Psoas muscle (tissue), 8 donors: Measurements from ENCODE around the gene RNF41. TPM values are rescaled to one million over a fixed set of nuclear protein-coding genes. Genes with fewer than 3 reads are reported as not detected.

ENCODE experiments used
- ATAC-seq, 4 donors: fragments of 200-7000 bp; cut with Tn5 transposase; one replicate each; pipeline ENCODE4 v1.9.1; 2020; ENCODE audit warnings: moderate library complexity in 3 of 4, mild to moderate bottlenecking in 2 of 4
- DNase-seq, 2 donors: peaks; one replicate each; pipeline ENCODE4 v3.0.0-alpha.2; 2020
- H3K27ac ChIP-seq: fragments of 200-600 bp; one replicate; pipeline ENCODE4 v1.8.0; 2022
- H3K27me3 ChIP-seq, 3 donors: fragments of 200-600 bp in 1 of 3; one replicate each; pipeline versions ENCODE4 v1.6.1 to v1.8.0; 2013 to 2022; ENCODE audit warnings: low read length in 2 of 3, mild to moderate bottlenecking in 2 of 3, moderate library complexity in 1 of 3; ENCODE audit not compliant: insufficient read depth in 3 of 3
- H3K36me3 ChIP-seq, 2 donors: fragments of 200-600 bp in 1 of 2; one replicate each; pipeline versions ENCODE4 v1.6.1 to v1.8.0; 2013 to 2022; ENCODE audit warnings: low read depth in 1 of 2, mild to moderate bottlenecking in 1 of 2, moderate library complexity in 1 of 2; ENCODE audit not compliant: insufficient read depth in 1 of 2
- H3K4me1 ChIP-seq: fragments of 200-600 bp; one replicate; pipeline ENCODE4 v1.8.0; 2022
- H3K4me3 ChIP-seq: fragments of 200-600 bp; one replicate; pipeline ENCODE4 v1.8.0; 2022; ENCODE audit warnings: mild to moderate bottlenecking
- H3K9me3 ChIP-seq: fragments of 200-600 bp; one replicate; pipeline ENCODE4 v1.8.0; 2022
- WGBS, 3 donors: extraction: QIAGEN DNeasy Blood & Tissue Kit; methylation state at CpG; one replicate each; pipeline versions ENCODE4 v1.1.6 to v1.1.7; 2013; 5-methylcytosine and 5-hydroxymethylcytosine counted together
- intact Hi-C, 2 donors: fragments of 100-400 bp; cut with DNase I; formaldehyde crosslinking; loops; one replicate each; pipeline versions ENCODE4 v1.11.0 to v1.14.2; 2022
- polyA plus RNA-seq, 3 donors: library from polyadenylated mRNA; stranded (reverse); fragments of 200-250 nt; gene quantifications; one replicate each; pipeline ENCODE4 v1.2.3, GENCODE V29; 2013
- total RNA-seq, 4 donors: library from RNA; stranded (reverse); fragmentation: NEBNext Ultra II Directional in 2 of 4; extraction: Animal tissue kit (Norgen Biotek cat#: 25700) in 2 of 4; gene quantifications; one replicate each; pipeline versions ENCODE4 v1.2.1 to v1.2.4, GENCODE V29; 2021 to 2023
- TF ChIP-seq, protein P1 (sequence below): fragments of 200-600 bp; IDR thresholded peaks from one replicate; pipeline ENCODE4 v1.8.0; 2022; ENCODE audit warnings: antibody characterized with exemption
- donor health status: healthy with polysubstance abuse.
- donor health status: DM: no; HTN: no; CAD: no; lungs with moderate emphysema.
- donor health status: Bipolar disorder and iron deficiency.
- donor health status: healthy.
- donor health status: DM: yes; HTN: yes; CAD: no.
- donor health status: DM: no; HTN: no; CAD: no.
- donor health status: DM: no; HTN: no; CAD: no.
- donor health status: DM: yes; HTN: yes; CAD: no.

The RNF41 gene
- total and polyA plus RNA-seq, 7 donors: 21.9 to 54.9 (median 28.1) TPM

DNA sequence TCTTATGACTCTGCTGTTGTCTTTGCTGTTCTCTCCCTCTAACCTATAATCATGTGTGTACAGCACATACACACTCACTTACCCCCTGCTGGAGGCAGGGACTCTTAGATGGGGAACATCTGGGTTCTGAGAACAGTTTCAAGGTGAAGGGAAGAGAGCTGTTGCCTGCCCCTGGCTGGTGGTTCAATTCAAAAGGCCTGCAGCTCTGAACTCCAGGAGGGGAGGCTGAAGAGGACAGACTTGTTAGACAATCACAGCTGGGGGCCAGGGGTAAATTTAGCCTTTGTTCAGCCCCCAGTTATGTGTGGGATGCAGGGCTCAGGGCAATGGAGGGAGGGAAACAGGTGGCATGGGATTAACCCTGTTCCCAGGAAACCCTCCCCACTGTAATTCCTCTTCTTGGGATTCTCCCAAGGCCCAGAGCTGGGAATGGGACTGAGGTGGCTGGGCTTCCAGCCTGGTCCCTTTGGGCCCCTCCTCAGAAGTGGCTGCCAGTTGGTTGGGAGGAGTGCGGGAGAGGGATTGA lies 67.4 kb downstream of the RNF41 start:
- Histone ChIP-seq H3K27me3 (no peaks in the 10 kb centered on the region), H3K4me3 (peak overlapping the region; percentile 75), H3K36me3 (peaks cover under 1 to 9% of the 10 kb centered on the region in 2 donors), H3K9me3 (no peaks in the 10 kb centered on the region), H3K4me1 (peaks cover 25% of the 10 kb centered on the region), H3K27ac (peak overlapping the region; percentile 90)
- TF ChIP-seq, protein P1, sequence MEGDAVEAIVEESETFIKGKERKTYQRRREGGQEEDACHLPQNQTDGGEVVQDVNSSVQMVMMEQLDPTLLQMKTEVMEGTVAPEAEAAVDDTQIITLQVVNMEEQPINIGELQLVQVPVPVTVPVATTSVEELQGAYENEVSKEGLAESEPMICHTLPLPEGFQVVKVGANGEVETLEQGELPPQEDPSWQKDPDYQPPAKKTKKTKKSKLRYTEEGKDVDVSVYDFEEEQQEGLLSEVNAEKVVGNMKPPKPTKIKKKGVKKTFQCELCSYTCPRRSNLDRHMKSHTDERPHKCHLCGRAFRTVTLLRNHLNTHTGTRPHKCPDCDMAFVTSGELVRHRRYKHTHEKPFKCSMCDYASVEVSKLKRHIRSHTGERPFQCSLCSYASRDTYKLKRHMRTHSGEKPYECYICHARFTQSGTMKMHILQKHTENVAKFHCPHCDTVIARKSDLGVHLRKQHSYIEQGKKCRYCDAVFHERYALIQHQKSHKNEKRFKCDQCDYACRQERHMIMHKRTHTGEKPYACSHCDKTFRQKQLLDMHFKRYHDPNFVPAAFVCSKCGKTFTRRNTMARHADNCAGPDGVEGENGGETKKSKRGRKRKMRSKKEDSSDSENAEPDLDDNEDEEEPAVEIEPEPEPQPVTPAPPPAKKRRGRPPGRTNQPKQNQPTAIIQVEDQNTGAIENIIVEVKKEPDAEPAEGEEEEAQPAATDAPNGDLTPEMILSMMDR: no peak
- ATAC-seq: peak in 1 of 4 donors; percentile 21
- intact Hi-C loops: no loop called here
- no peak for DNase-seq
- WGBS, 3 donors: 45 to 71% (median 69%) methylated on average over 1 of the region's 1 CpG

DNA sequence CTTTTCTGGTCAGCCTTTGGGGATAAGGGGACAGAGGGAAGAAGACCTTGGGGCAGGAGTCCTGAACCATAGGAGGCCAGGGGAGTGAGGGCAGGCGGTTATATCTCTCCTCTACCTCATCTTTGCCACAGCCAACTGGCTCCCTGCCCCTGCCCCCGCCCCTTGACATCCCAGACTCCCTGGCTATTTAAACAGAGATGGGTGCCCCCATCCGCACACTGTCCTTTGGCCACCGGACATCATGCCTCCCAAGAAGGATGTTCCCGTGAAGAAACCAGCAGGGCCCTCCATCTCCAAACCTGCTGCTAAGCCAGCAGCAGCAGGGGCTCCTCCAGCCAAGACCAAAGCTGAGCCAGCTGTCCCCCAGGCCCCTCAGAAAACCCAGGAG lies 68.0 kb downstream of the RNF41 start:
- no peak for DNase-seq
- Histone ChIP-seq H3K4me1 (peaks cover 25% of the 10 kb centered on the region), H3K27me3 (no peaks in the 10 kb centered on the region), H3K9me3 (no peaks in the 10 kb centered on the region), H3K4me3 (peak overlapping the region; percentile 75), H3K36me3 (peaks cover 0 to 12% of the 10 kb centered on the region in 2 donors), H3K27ac (peak overlapping the region; percentile 90)
- TF ChIP-seq, protein P1: no peak
- intact Hi-C loops: loop anchor here in 1 of 2 donors (2.0 kb wide), 1 partner anchor 35 kb away; the partner anchor contains the start of gene SMARCC2
- 46 to 50% (median 50%) methylated on average over 5 of the region's 5 CpGs for WGBS, 3 donors
- no peak for ATAC-seq

DNA sequence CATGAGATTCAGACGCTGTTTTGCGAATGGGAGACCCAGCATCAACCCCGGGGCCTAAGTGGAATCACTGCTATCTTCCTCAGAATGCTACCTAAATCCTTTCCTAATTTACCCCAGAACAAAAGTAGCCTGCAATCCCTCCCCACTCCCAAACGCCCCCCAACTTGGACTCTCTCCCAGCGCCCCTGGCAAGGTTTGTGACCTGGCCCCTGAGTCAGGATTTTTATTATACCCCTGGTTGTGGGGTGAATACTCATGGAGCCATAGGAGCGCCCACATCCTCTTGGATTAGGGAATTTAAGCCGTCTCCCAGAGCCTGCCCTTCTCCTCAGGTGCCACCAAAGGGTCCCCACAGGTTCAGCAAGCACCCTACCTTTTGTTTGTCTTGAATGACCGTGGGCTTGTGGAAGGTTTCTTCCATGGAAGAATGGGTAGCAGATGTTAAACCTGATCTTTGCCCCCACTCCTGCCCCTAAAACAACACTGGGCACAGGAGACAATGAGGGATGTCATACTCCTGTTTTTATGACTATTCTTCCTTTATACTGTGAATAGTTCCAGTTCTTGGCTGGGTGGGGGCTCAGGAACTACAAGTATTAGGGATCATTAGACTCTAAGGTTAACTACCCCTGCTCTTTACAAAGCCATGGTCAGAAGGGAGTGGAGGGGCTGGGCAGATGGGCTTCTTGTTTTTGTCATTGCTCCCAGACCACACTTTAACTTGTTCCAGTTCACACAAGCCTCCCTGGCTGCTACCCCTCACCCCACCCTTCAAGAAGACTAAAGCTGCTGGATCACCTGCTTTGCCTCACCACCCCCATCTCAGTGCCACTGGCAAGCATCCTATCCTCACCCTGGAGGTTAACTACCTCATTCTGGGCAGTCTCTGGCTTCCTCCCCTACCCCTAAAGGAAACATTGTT lies 68.7 kb downstream of the RNF41 start:
- Histone ChIP-seq H3K4me1 (peaks cover 25% of the 10 kb centered on the region), H3K27me3 (no peaks in the 10 kb centered on the region), H3K4me3 (peak overlapping the region; percentile 75), H3K36me3 (peaks cover 0 to 12% of the 10 kb centered on the region in 2 donors), H3K27ac (peak overlapping the region; percentile 90), H3K9me3 (no peaks in the 10 kb centered on the region)
- WGBS, 3 donors: 4 to 11% (median 7%) methylated on average over 8 of the region's 8 CpGs
- ATAC-seq (no peak), DNase-seq (no peak)
- TF ChIP-seq, protein P1: no peak
- intact Hi-C loops: loop anchor here in 1 of 2 donors (2.0 kb wide), 1 partner anchor 36 kb away; the partner anchor contains the start of gene SMARCC2

Other genes starting within 250 kb of the RNF41 start
- gene RAB5B, start 247.8 kb downstream of the RNF41 start, total RNA-seq: 100 to 1,000 TPM in 2 of 4 donors, 10 to 100 TPM in 2; 92.8 to 107 (median 103) TPM
- 10 to 100 TPM; 36.8 to 83.6 (median 52.1) TPM for gene RAB5B, start 247.8 kb downstream of the RNF41 start, polyA plus RNA-seq
- 10 to 100 TPM; 12.1 to 24.6 (median 15.6) TPM for gene SUOX, start 224.6 kb downstream of the RNF41 start, total RNA-seq
- 10 to 100 TPM; 13.8 to 25.5 (median 15.5) TPM for gene SUOX, start 224.6 kb downstream of the RNF41 start, polyA plus RNA-seq
- 1 to 10 TPM; 5.9 to 8.2 (median 8.1) TPM for gene IKZF4, start 200.9 kb downstream of the RNF41 start, total RNA-seq
- 1 to 10 TPM; 1.6 to 5.2 (median 2.3) TPM for gene IKZF4, start 200.9 kb downstream of the RNF41 start, polyA plus RNA-seq
- gene RPS26, start 180.0 kb downstream of the RNF41 start, total RNA-seq: 10 to 100 TPM; 16.6 to 49.8 (median 23.6) TPM
- gene RPS26, start 180.0 kb downstream of the RNF41 start, polyA plus RNA-seq: 1,000 to 10,000 TPM in 1 of 3 donors, 100 to 1,000 TPM in 2; 712 to 1,360 (median 853) TPM
- gene ERBB3, start 141.8 kb downstream of the RNF41 start, total RNA-seq: 1 to 10 TPM in 2 of 4 donors, under 1 TPM in 2; 0.71 to 3.9 (median 1.3) TPM
- under 1 TPM; 0.13 to 0.26 (median 0.26) TPM for gene ERBB3, start 141.8 kb downstream of the RNF41 start, polyA plus RNA-seq
- gene PA2G4, start 117.4 kb downstream of the RNF41 start, total RNA-seq: 100 to 1,000 TPM in 3 of 4 donors, 10 to 100 TPM in 1; 75.3 to 138 (median 112) TPM
- 100 to 1,000 TPM; 115 to 258 (median 157) TPM for gene PA2G4, start 117.4 kb downstream of the RNF41 start, polyA plus RNA-seq
- gene RPL41, start 105.3 kb downstream of the RNF41 start, total RNA-seq: 1,000 to 10,000 TPM; 2,052 to 2,475 (median 2,223) TPM
- 1,000 to 10,000 TPM; 3,632 to 4,096 (median 3,726) TPM for gene RPL41, start 105.3 kb downstream of the RNF41 start, polyA plus RNA-seq
- 10 to 100 TPM in 1 of 4 donors, 1 to 10 TPM in 3; 5.0 to 10.3 (median 6.6) TPM for gene ZC3H10, start 103.7 kb downstream of the RNF41 start, total RNA-seq
- 1 to 10 TPM; 3.5 to 7.8 (median 4.5) TPM for gene ZC3H10, start 103.7 kb downstream of the RNF41 start, polyA plus RNA-seq
- gene ESYT1, start 93.7 kb downstream of the RNF41 start, total RNA-seq: 10 to 100 TPM; 36.7 to 57.4 (median 44.4) TPM
- 10 to 100 TPM; 20.2 to 40.6 (median 21.0) TPM for gene ESYT1, start 93.7 kb downstream of the RNF41 start, polyA plus RNA-seq
- 1,000 to 10,000 TPM in 1 of 4 donors, 100 to 1,000 TPM in 3; 113 to 2,222 (median 606) TPM for gene MYL6B, start 69.3 kb downstream of the RNF41 start, total RNA-seq
- gene MYL6B, start 69.3 kb downstream of the RNF41 start, polyA plus RNA-seq: 100 to 1,000 TPM; 151 to 786 (median 413) TPM
- 100 to 1,000 TPM; 216 to 395 (median 291) TPM for gene MYL6, start 63.6 kb downstream of the RNF41 start, total RNA-seq
- gene MYL6, start 63.6 kb downstream of the RNF41 start, polyA plus RNA-seq: 100 to 1,000 TPM; 384 to 711 (median 489) TPM
- 10 to 100 TPM; 49.8 to 78.7 (median 69.7) TPM for gene SMARCC2, start 32.4 kb downstream of the RNF41 start, total RNA-seq
- 10 to 100 TPM; 16.5 to 46.1 (median 26.5) TPM for gene SMARCC2, start 32.4 kb downstream of the RNF41 start, polyA plus RNA-seq
- 10 to 100 TPM; 27.2 to 32.1 (median 29.8) TPM for gene NABP2, start 2.4 kb upstream of the RNF41 start, total RNA-seq
- 10 to 100 TPM; 27.1 to 65.7 (median 31.0) TPM for gene NABP2, start 2.4 kb upstream of the RNF41 start, polyA plus RNA-seq
- not detected for gene SLC39A5, start 8.1 kb upstream of the RNF41 start, total RNA-seq
- under 1 TPM in 2 of 3 donors, not detected in 1; 0.16 to 0.23 TPM for gene SLC39A5, start 8.1 kb upstream of the RNF41 start, polyA plus RNA-seq
- 10 to 100 TPM; 14.2 to 37.5 (median 21.5) TPM for gene ANKRD52, start 36.5 kb upstream of the RNF41 start, total RNA-seq
- 10 to 100 TPM in 1 of 3 donors, 1 to 10 TPM in 2; 5.7 to 33.6 (median 6.5) TPM for gene ANKRD52, start 36.5 kb upstream of the RNF41 start, polyA plus RNA-seq
- gene COQ10A, start 45.0 kb upstream of the RNF41 start, total RNA-seq: 10 to 100 TPM; 24.3 to 86.6 (median 54.7) TPM
- gene COQ10A, start 45.0 kb upstream of the RNF41 start, polyA plus RNA-seq: 100 to 1,000 TPM in 1 of 3 donors, 10 to 100 TPM in 2; 16.2 to 105 (median 63.5) TPM
- 100 to 1,000 TPM; 317 to 601 (median 394) TPM for gene CS, start 78.4 kb upstream of the RNF41 start, total RNA-seq
- 100 to 1,000 TPM; 194 to 269 (median 216) TPM for gene CS, start 78.4 kb upstream of the RNF41 start, polyA plus RNA-seq
- 10 to 100 TPM; 32.8 to 40.2 (median 33.8) TPM for gene CNPY2, start 94.1 kb upstream of the RNF41 start, total RNA-seq
- gene CNPY2, start 94.1 kb upstream of the RNF41 start, polyA plus RNA-seq: 10 to 100 TPM; 45.4 to 73.5 (median 65.0) TPM
- gene PAN2, start 112.1 kb upstream of the RNF41 start, total RNA-seq: 10 to 100 TPM; 22.1 to 37.5 (median 28.7) TPM
- gene PAN2, start 112.1 kb upstream of the RNF41 start, polyA plus RNA-seq: 10 to 100 TPM; 17.3 to 28.7 (median 17.4) TPM
- under 1 TPM in 1 of 4 donors, not detected in 3; 0.32 TPM for gene IL23A, start 117.0 kb upstream of the RNF41 start, total RNA-seq
- gene IL23A, start 117.0 kb upstream of the RNF41 start, polyA plus RNA-seq: under 1 TPM in 2 of 3 donors, not detected in 1; 0.57 to 0.68 TPM
- gene STAT2, start 138.2 kb upstream of the RNF41 start, total RNA-seq: 10 to 100 TPM; 25.9 to 34.6 (median 30.9) TPM
- gene STAT2, start 138.2 kb upstream of the RNF41 start, polyA plus RNA-seq: 10 to 100 TPM; 15.0 to 31.7 (median 15.2) TPM
- gene APOF, start 140.9 kb upstream of the RNF41 start, total RNA-seq: not detected
- gene APOF, start 140.9 kb upstream of the RNF41 start, polyA plus RNA-seq: not detected
- 1 to 10 TPM; 2.8 to 4.3 (median 3.7) TPM for gene TIMELESS, start 227.5 kb upstream of the RNF41 start, total RNA-seq
- gene TIMELESS, start 227.5 kb upstream of the RNF41 start, polyA plus RNA-seq: 1 to 10 TPM; 3.3 to 5.2 (median 4.8) TPM
- not detected for gene MIP, start 232.7 kb upstream of the RNF41 start, total RNA-seq
- under 1 TPM in 2 of 3 donors, not detected in 1; 0.05 to 0.13 TPM for gene MIP, start 232.7 kb upstream of the RNF41 start, polyA plus RNA-seq
- gene SPRYD4, start 246.7 kb upstream of the RNF41 start, total RNA-seq: 1 to 10 TPM; 2.8 to 4.4 (median 3.7) TPM
- 1 to 10 TPM; 1.7 to 4.6 (median 2.7) TPM for gene SPRYD4, start 246.7 kb upstream of the RNF41 start, polyA plus RNA-seq